Right renal cortex interstitium (tissue), 3 donors: Measurements from ENCODE around the gene CPSF4L. TPM values are rescaled to one million over a fixed set of nuclear protein-coding genes. Genes with fewer than 3 reads are reported as not detected.

ENCODE experiments used
- DNase-seq, 3 donors: peaks; one replicate each; pipeline ENCODE4 v3.0.0-alpha.2; 2013; ENCODE audit warnings: low read depth in 3 of 3, low spot score in 2 of 3
- polyA plus RNA-seq, 3 donors: library from polyadenylated mRNA; unstranded; fragments of 120-200 nt; gene quantifications; one replicate each; pipeline ENCODE4 v1.2.1, GENCODE V29; 2013; ENCODE audit not compliant: insufficient read length in 3 of 3

CPSF4L gene
- polyA plus RNA-seq, 3 donors: not detected

GRCh38 chr17:73290399-73291259 lies 28.9 kb upstream of the CPSF4L start:
- no peak for DNase-seq

GRCh38 chr17:73289549-73290254 lies 28.0 kb upstream of the CPSF4L start:
- no peak for DNase-seq

- no peak for DNase-seq
Measured at GRCh38 chr17:73288534-73289302, 27.0 kb upstream of the CPSF4L start.

GRCh38 chr17:73286863-73287296 lies 25.2 kb upstream of the CPSF4L start:
- no peak for DNase-seq

- DNase-seq: no peak
Measured at GRCh38 chr17:73285916-73286862, 24.5 kb upstream of the CPSF4L start.

GRCh38 chr17:73285603-73285908 lies 23.9 kb upstream of the CPSF4L start:
- no peak for DNase-seq

GRCh38 chr17:73284906-73285602 lies 23.4 kb upstream of the CPSF4L start:
- no peak for DNase-seq

- DNase-seq: no peak
Measured at GRCh38 chr17:73284354-73284753, 22.7 kb upstream of the CPSF4L start.

GRCh38 chr17:73283841-73284282 lies 22.2 kb upstream of the CPSF4L start:
- no peak for DNase-seq

- DNase-seq: no peak
Measured at GRCh38 chr17:73283250-73283649, 21.6 kb upstream of the CPSF4L start.

GRCh38 chr17:73282629-73283028 lies 20.9 kb upstream of the CPSF4L start:
- no peak for DNase-seq

GRCh38 chr17:73281928-73282327 lies 20.2 kb upstream of the CPSF4L start:
- DNase-seq: no peak

GRCh38 chr17:73280191-73280590 lies 18.5 kb upstream of the CPSF4L start:
- DNase-seq: no peak

GRCh38 chr17:73279704-73280103 lies 18.0 kb upstream of the CPSF4L start:
- no peak for DNase-seq

- DNase-seq: no peak
Measured at GRCh38 chr17:73278465-73279453, 17.1 kb upstream of the CPSF4L start.

- DNase-seq: no peak
Measured at GRCh38 chr17:73278049-73278464, 16.4 kb upstream of the CPSF4L start.

GRCh38 chr17:73274490-73274889 lies 12.8 kb upstream of the CPSF4L start:
- DNase-seq: no peak

GRCh38 chr17:73272906-73273218 lies 11.2 kb upstream of the CPSF4L start:
- DNase-seq: no peak

- DNase-seq: no peak
Measured at GRCh38 chr17:73271072-73271471, 9.4 kb upstream of the CPSF4L start.
